Measurements from ENCODE around the gene ZNF580. TPM values are rescaled to one million over a fixed set of nuclear protein-coding genes. Genes with fewer than 3 reads are reported as not detected.

ZNF580 gene
- total and polyA plus RNA-seq, 10 of the 15 experiments (the other 5 are each of a cell fraction or from before 2014, with no cell fraction given) = 2.3 to 31.8 (median 10.0) TPM

DNA sequence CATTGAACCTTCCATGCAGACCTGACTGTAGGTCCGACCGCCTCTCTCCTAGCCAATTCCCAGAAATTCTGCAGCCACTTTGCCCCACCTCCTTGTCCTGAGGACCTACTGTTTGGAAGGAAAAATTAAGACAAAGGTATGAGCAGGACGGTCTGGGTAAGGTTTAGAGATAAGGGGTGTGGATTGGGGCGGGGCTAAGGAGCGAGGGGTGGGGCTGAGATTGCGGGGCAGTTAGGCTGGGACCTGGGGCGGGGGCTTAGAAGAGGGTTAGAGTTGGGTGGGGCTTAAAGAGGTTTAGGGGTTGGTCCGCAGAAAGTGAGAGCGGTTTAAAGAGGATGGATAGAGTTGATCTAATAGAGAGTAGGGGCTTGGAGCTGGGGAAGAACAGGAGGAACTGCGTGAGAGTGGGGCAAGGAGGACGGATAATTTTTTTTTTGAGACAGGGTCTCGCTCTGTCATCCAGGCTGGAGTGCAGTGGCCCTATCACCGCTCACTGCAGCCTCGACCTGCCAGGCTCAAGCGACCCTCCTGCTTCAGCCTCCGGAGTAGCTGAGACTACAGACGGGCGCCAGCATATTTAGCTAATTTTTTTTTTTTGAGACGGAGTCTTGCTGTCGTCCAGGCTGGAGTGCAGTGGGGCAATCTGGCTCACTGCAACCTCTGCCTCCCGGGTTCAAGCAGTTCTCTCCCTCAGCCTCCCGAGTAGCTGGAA lies 37.1 kb upstream of the ZNF580 start:
- no peaks in the 10 kb centered on the region for H3K27me3 ChIP-seq (replicated peaks in 1 of 2; ENCODE audit: control insufficient read depth in 2 of 2, insufficient read depth in 2 of 2, low read length in 1 of 2)
- TF ChIP-seq MEF2A (IDR thresholded peaks at IDR 0.05; ENCODE audit: insufficient read depth, low read depth, low read length) (no peak), EP300 (IDR thresholded peaks at IDR 0.05; ENCODE audit: borderline replicate concordance in 1 of 2, control insufficient read depth in 1 of 2, low read depth in 2 of 2, low read length in 2 of 2) (no peak), RCOR1 (conservative IDR thresholded peaks at IDR 0.05; ENCODE audit: low read depth, low read length) (no peak), WRNIP1 (IDR thresholded peaks at IDR 0.05; ENCODE audit: borderline replicate concordance, low read depth, low read length) (no peak), BACH1 (IDR thresholded peaks at IDR 0.05; ENCODE audit: borderline replicate concordance) (no peak), ZZZ3 (IDR thresholded peaks at IDR 0.05; ENCODE audit: control insufficient read depth, insufficient read length, low read depth) (no peak), FOXK2 (IDR thresholded peaks at IDR 0.05) (no peak), NBN (IDR thresholded peaks at IDR 0.05) (no peak)
- H3K27ac ChIP-seq (ENCODE audit: control insufficient read depth, insufficient read depth) = no peak overlapping the region
- H3K4me2 ChIP-seq (ENCODE audit: control insufficient read depth, insufficient read depth) = no peak overlapping the region
- WGBS (ENCODE audit: insufficient coverage, insufficient replicate concordance, low lambda C conversion rate, missing lambda C conversion rate) = 97% methylated on average over 21 of the region's 22 CpGs
- no peaks in the 10 kb centered on the region for H3K9me3 ChIP-seq (replicated peaks; ENCODE audit: control insufficient read depth, insufficient read depth, low read length)
- FAIRE-seq = no peak
- ChIA-PET POLR2A (interaction anchor here (1.0 to 1.6 kb wide), 5 partner anchors 21 to 142 kb away, joined by 3 to 8 read pairs (median 4); partner anchors contain the start of genes ISOC2, ZNF628 and ZNF784), CTCF (interaction anchor here (3.5 to 4.6 kb wide), 2 partner anchors 22 to 30 kb away, joined by 65 to 76 read pairs; partner anchors contain the start of gene ZNF784), RAD21 (ENCODE audit: unreplicated experiment) (interaction anchor here (1.0 to 3.3 kb wide), 4 partner anchors 21 to 100 kb away, joined by 4 to 29 read pairs (median 5); partner anchors contain the start of gene ZNF784), SMC1A (ENCODE audit: uncharacterized antibody, unreplicated experiment) (interaction anchor here (1.0 to 1.2 kb wide), 2 partner anchors 27 to 50 kb away, joined by 4 read pairs; no protein-coding TSS in a partner anchor)
- no peaks in the 10 kb centered on the region for H4K20me1 ChIP-seq (ENCODE audit: control insufficient read depth, insufficient read depth)
- no peaks in the 10 kb centered on the region; a peak in 1 of 4 replicates for H3K36me3 ChIP-seq (ENCODE audit: control insufficient read depth in 2 of 2, insufficient read depth in 2 of 2, low read length in 1 of 2)
- peaks cover 33% of the 10 kb centered on the region for H3K79me2 ChIP-seq (ENCODE audit: control insufficient read depth, insufficient read depth, low read length)
- intact Hi-C loops (cut with micrococcal nuclease; ENCODE audit: unreplicated experiment) = loop anchor here (5.0 kb wide), 1 partner anchor 39 kb away; the partner anchor contains the start of genes ZNF580 and ZNF581
- DNase-seq (ENCODE audit: low read depth, low spot score) = no peak
- in situ Hi-C loops (cut with MboI) = no loop called here
- BruUV-seq (replicated peaks) = no TSS peak
- H2AFZ ChIP-seq (ENCODE audit: control insufficient read depth, low read depth, low read length) = no peak overlapping the region
- peaks cover 10% of the 10 kb centered on the region; the same call in 1 of the 2 replicates for H3K4me1 ChIP-seq (ENCODE audit: control insufficient read depth, insufficient read depth, low read length)
- no peak for ATAC-seq
- no peak overlapping the region for H3K9ac ChIP-seq (ENCODE audit: control insufficient read depth, insufficient read depth, low read length)
- peak overlapping the region; percentile 61; the same call in 1 of the 2 replicates for H3K4me3 ChIP-seq
